Spleen (tissue), 11 donors: ENCODE data around the gene FOXF2. TPM values are rescaled to one million over a fixed set of nuclear protein-coding genes. Genes with fewer than 3 reads are reported as not detected.

Experiments used
- DNase-seq: peaks from one replicate; pipeline ENCODE4 v3.0.0-alpha.2; 2020
- H3K27ac ChIP-seq, 8 donors: fragments of 200-600 bp; sonication (generic) in 7 of 8; 1 replicate in 4 of 8; 2 replicates in 4 of 8; pipeline versions ENCODE4 v1.5.0 to v1.8.0; 2016 to 2021; ENCODE audit warnings: inconsistent platforms in 4 of 8, mild to moderate bottlenecking in 4 of 8, moderate library complexity in 1 of 8
- H3K27me3 ChIP-seq, 7 donors: fragments of 200-600 bp; sonication (generic) in 6 of 7; replicated peaks in 1 of 7; 1 replicate in 4 of 7; 2 replicates in 3 of 7; pipeline versions ENCODE4 v1.5.0 to v1.8.0; 2016 to 2021; ENCODE audit warnings: inconsistent platforms in 3 of 7, mild to moderate bottlenecking in 1 of 7
- H3K36me3 ChIP-seq, 6 donors: fragments of 200-600 bp; sonication (generic) in 5 of 6; 1 replicate in 4 of 6; 2 replicates in 2 of 6; pipeline versions ENCODE4 v1.5.0 to v1.8.0; 2016 to 2021; ENCODE audit warnings: inconsistent platforms in 2 of 6
- H3K4me1 ChIP-seq, 6 donors: fragments of 200-600 bp; sonication (generic) in 5 of 6; 1 replicate in 3 of 6; 2 replicates in 3 of 6; pipeline versions ENCODE4 v1.5.0 to v1.8.0; 2016 to 2021; ENCODE audit warnings: inconsistent platforms in 3 of 6
- H3K4me3 ChIP-seq, 8 donors: fragments of 200-600 bp; sonication (generic) in 7 of 8; 1 replicate in 4 of 8; 2 replicates in 4 of 8; pipeline versions ENCODE4 v1.5.0 to v1.8.0; 2016 to 2021; ENCODE audit warnings: inconsistent platforms in 4 of 8, mild to moderate bottlenecking in 4 of 8, moderate library complexity in 2 of 8
- H3K9me3 ChIP-seq, 8 donors: fragments of 200-600 bp; sonication (generic) in 7 of 8; 1 replicate in 4 of 8; 2 replicates in 4 of 8; pipeline versions ENCODE4 v1.5.0 to v1.8.0; 2016 to 2021; ENCODE audit warnings: inconsistent platforms in 4 of 8
- CTCF ChIP-seq, 11 experiments: fragments of 200-600 bp in 7 of 11; fragments of 450-650 bp in 4 of 11; sonication (generic) in 4 of 11; IDR thresholded peaks in 8 of 11; conservative IDR thresholded peaks in 3 of 11; 1 replicate in 7 of 11; 2 replicates in 4 of 11; pipeline versions ENCODE4 v1.4.0 to v1.8.0; 2016 to 2021; ENCODE audit warnings: antibody characterized with exemption in 11 of 11, inconsistent platforms in 4 of 11, mild to moderate bottlenecking in 1 of 11
- POLR2A ChIP-seq, 3 donors: fragments of 450-650 bp; IDR thresholded peaks; one replicate each; pipeline ENCODE4 v1.5.1; 2017; ENCODE audit warnings: antibody characterized with exemption in 3 of 3, mild to moderate bottlenecking in 1 of 3
- POLR2AphosphoS5 ChIP-seq, 3 donors: sonication (generic); formaldehyde crosslinking; IDR thresholded peaks; one replicate each; pipeline ENCODE4 v1.5.1; 2017; ENCODE audit warnings: antibody characterized with exemption in 3 of 3
- whole genome bisulfite sequencing, 5 donors: extraction: QIAGEN DNeasy Blood & Tissue Kit in 3 of 5; methylation state at CpG; one replicate each; pipeline versions ENCODE4 v1.1.5 to v1.1.7; 2013 to 2018; 5-methylcytosine and 5-hydroxymethylcytosine counted together
- intact Hi-C: fragments of 100-400 bp; cut with DNase I; formaldehyde crosslinking; loops from one replicate; pipeline ENCODE4 v1.15.0; 2023; ENCODE audit warnings: low total_unique reads
- microRNA-seq, 3 donors: library from miRNA; unstranded; fragments of <30 nt; microRNA quantifications; one replicate each; pipeline versions ENCODE4 to v1.1.0, GENCODE V29; 2019 to 2020
- polyA plus RNA-seq, 3 donors: library from polyadenylated mRNA; stranded (reverse); fragments of 200-250 nt; gene quantifications; one replicate each; pipeline ENCODE4 v1.2.1, GENCODE V29; 2013
- small RNA-seq, 4 donors: library from RNA; depleted of rRNA; stranded (forward); fragments of <200 nt; gene quantifications; one replicate each; pipeline ENCODE3, GENCODE V24; 2016
- total RNA-seq, 7 donors: library from RNA; depleted of rRNA in 3 of 7; stranded (reverse); fragments of >200 nt in 3 of 7; fragmentation: NEBNext Ultra II Directional in 4 of 7; extraction: Animal tissue kit (Norgen Biotek cat#: 25700) in 4 of 7; gene quantifications; one replicate each; pipeline versions ENCODE4 v1.1.0 to v1.2.1, GENCODE V29; 2016 to 2021
- donor health status: healthy with polysubstance abuse.
- donor health status: DM: no; HTN: no; CAD: no; lungs with moderate emphysema.
- donor health status: DM: no; HTN: no; CAD: no.
- donor health status: Bipolar disorder and iron deficiency.
- donor health status: healthy.
- donor health status: DM: no; HTN: no; CAD: no.
- donor health status: DM: yes; HTN: yes; CAD: no.

FOXF2 gene
- total and polyA plus RNA-seq, 10 donors: not detected

- DNase-seq: no peak
- 71 to 78% (median 75%) methylated on average over 10 of the region's 10 CpGs for WGBS, 5 donors
- H3K4me3 ChIP-seq: no peak overlapping the region
These were observed 50.0 kb downstream of the FOXF2 start for GRCh38 chr6:1439349-1439748.

DNA sequence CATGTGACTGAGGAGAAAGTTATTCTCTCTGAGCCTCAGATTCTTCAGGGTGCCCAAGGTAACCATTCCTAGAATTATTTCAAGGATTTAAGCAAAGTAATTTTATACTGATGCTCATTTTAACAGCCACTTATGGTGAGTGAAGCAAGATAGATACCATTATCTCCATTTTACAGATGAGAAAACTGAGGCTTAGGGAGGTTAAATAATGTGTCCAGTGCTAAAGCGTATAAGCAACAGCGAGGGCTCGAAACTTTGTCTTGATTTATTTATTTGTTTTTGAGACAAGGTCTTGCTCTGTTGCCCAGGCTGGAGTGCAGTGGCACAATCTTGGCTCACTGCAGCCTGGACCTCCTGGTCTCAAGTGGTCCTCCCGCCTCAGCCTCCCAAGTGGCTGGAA lies 53.6 kb downstream of the FOXF2 start:
- Histone ChIP-seq H3K4me3 (no peak overlapping the region), H3K9me3 (peaks cover 0 to 4% (median 0%) of the 10 kb centered on the region in 8 donors), H3K4me1 (no peaks in the 10 kb centered on the region), H3K27me3 (peaks cover 0 to 52% (median 9%) of the 10 kb centered on the region in 7 donors), H3K27ac (no peak overlapping the region), H3K36me3 (no peaks in the 10 kb centered on the region)
- intact Hi-C loops: no loop called here
- WGBS, 5 donors: 53 to 93% (median 89%) methylated on average over 4 of the region's 4 CpGs
- TF ChIP-seq POLR2A (IDR thresholded peaks at IDR 0.05): no peak
- TF ChIP-seq POLR2AphosphoS5 (IDR thresholded peaks at IDR 0.05): no peak
- no peak for TF ChIP-seq CTCF (IDR thresholded peaks at IDR 0.05 in 8 of 11, conservative IDR thresholded peaks at IDR 0.05 in 3 of 11)
- no peak for DNase-seq

More at GRCh38 chr6:1439349-1439748, 50.0 kb downstream of the FOXF2 start:
- TF ChIP-seq POLR2AphosphoS5 (IDR thresholded peaks at IDR 0.05): no peak
- TF ChIP-seq POLR2A (IDR thresholded peaks at IDR 0.05): no peak
- no peak for TF ChIP-seq CTCF (IDR thresholded peaks at IDR 0.05 in 8 of 11, conservative IDR thresholded peaks at IDR 0.05 in 3 of 11)
- Histone ChIP-seq H3K9me3 (peaks cover 0 to 4% (median 0%) of the 10 kb centered on the region in 8 donors), H3K4me1 (peaks cover 0 to 5% (median 0%) of the 10 kb centered on the region in 6 donors), H3K27ac (no peak overlapping the region), H3K27me3 (peaks cover 0 to 74% (median 29%) of the 10 kb centered on the region in 7 donors), H3K36me3 (no peaks in the 10 kb centered on the region)
- intact Hi-C loops: loop anchor here (10.0 kb wide), 1 partner anchor 845 kb away; no protein-coding TSS in a partner anchor

Small RNAs within 50 kb of the gene (microRNA-seq; reads per million reads assigned to microRNA genes)
- gene MIR6720: 0 to 0.35 (median 0) reads per million in 3 donors

Small RNAs within 50 kb of the gene (small RNA-seq; reads per million reads assigned to genes)
- gene MIR6720: 0 reads per million in 4 donors

Other genes starting within 250 kb of the FOXF2 start
- gene FOXQ1, start 77.5 kb upstream of the FOXF2 start, total RNA-seq: under 1 TPM in 3 of 7 donors, not detected in 4; 0.10 to 0.21 (median 0.20) TPM
- gene FOXQ1, start 77.5 kb upstream of the FOXF2 start, polyA plus RNA-seq: under 1 TPM; 0.10 to 0.33 (median 0.13) TPM
- 1 to 10 TPM in 1 of 7 donors, under 1 TPM in 6; 0.37 to 1.1 (median 0.58) TPM for gene FOXC1, start 220.3 kb downstream of the FOXF2 start, total RNA-seq
- under 1 TPM; 0.20 to 0.67 (median 0.53) TPM for gene FOXC1, start 220.3 kb downstream of the FOXF2 start, polyA plus RNA-seq